Body of pancreas (tissue), 4 donors: ENCODE data around the gene CLCF1.

ENCODE experiments used
- CTCF ChIP-seq, 7 experiments: fragments of 450-650 bp in 4 of 7; fragments of 200-600 bp in 3 of 7; sonication (generic) in 3 of 7; IDR thresholded peaks; one replicate each; pipeline ENCODE4 v1.5.1; 2016 to 2019; ENCODE audit warnings: antibody characterized with exemption in 7 of 7
- POLR2A ChIP-seq, 3 donors: fragments of 450-650 bp; IDR thresholded peaks; one replicate each; pipeline ENCODE4 v1.6.1; 2016; ENCODE audit warnings: antibody characterized with exemption in 3 of 3, mild to moderate bottlenecking in 2 of 3

DNA sequence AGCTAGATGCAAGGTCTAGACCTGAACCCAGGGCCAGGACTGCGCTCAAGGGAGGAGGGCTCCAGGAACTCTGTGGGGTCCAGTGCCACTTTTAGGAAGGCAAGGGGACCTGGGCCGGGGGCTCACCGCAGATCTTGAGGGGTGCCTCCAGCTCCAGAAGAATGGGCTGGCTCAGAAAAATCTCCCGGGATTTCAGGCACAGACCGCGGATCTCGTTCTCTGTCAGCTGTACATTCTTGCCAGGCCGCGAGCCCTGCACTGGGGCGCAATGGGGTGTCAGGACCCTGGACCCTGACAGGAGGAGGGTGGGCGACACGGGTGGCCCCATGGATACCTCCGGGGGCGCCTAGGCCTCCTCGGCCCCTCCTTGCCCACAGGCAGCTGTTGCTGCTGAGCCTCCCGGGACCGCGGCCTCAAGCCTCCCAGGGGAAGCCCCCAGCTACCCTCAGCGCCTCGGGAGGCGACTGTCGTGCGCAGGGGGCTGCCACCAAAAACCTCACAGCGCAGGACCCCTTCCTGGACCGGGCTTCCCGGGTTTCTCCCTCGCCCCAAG, 27.6 kb upstream of the CLCF1 start:
- TF ChIP-seq CTCF (IDR thresholded peaks at IDR 0.05) (no peak), POLR2A (IDR thresholded peaks at IDR 0.05) (no peak)
